ENCODE measurements around the gene METTL26. TPM values are rescaled to one million over a fixed set of nuclear protein-coding genes. Genes with fewer than 3 reads are reported as not detected.
A peak's percentile ranks its signal among the peaks of the same experiment; 100 is the strongest.

The METTL26 gene
- total RNA-seq, 3 donors from 2014 or later = 40.3 to 52.4 (median 50.0) TPM

- TF ChIP-seq, protein P1, sequence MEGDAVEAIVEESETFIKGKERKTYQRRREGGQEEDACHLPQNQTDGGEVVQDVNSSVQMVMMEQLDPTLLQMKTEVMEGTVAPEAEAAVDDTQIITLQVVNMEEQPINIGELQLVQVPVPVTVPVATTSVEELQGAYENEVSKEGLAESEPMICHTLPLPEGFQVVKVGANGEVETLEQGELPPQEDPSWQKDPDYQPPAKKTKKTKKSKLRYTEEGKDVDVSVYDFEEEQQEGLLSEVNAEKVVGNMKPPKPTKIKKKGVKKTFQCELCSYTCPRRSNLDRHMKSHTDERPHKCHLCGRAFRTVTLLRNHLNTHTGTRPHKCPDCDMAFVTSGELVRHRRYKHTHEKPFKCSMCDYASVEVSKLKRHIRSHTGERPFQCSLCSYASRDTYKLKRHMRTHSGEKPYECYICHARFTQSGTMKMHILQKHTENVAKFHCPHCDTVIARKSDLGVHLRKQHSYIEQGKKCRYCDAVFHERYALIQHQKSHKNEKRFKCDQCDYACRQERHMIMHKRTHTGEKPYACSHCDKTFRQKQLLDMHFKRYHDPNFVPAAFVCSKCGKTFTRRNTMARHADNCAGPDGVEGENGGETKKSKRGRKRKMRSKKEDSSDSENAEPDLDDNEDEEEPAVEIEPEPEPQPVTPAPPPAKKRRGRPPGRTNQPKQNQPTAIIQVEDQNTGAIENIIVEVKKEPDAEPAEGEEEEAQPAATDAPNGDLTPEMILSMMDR (IDR thresholded peaks at IDR 0.05) = no peak
- intact Hi-C loops (cut with DNase I, micrococcal nuclease) = no loop called here
- Histone ChIP-seq H3K9me3 (no peaks in the 10 kb centered on the region), H3K36me3 (ENCODE audit: low read depth) (peaks cover 11% of the 10 kb centered on the region), H3K4me1 (ENCODE audit: low read depth) (peaks cover 39% of the 10 kb centered on the region), H3K4me3 (no peak overlapping the region)
- DNase-seq (peak in 2 of 3 donors; percentile 48 to 61), ATAC-seq (no peak)
Observed at GRCh38 chr16:675884-676564, 39.9 kb upstream of the METTL26 start.

DNA sequence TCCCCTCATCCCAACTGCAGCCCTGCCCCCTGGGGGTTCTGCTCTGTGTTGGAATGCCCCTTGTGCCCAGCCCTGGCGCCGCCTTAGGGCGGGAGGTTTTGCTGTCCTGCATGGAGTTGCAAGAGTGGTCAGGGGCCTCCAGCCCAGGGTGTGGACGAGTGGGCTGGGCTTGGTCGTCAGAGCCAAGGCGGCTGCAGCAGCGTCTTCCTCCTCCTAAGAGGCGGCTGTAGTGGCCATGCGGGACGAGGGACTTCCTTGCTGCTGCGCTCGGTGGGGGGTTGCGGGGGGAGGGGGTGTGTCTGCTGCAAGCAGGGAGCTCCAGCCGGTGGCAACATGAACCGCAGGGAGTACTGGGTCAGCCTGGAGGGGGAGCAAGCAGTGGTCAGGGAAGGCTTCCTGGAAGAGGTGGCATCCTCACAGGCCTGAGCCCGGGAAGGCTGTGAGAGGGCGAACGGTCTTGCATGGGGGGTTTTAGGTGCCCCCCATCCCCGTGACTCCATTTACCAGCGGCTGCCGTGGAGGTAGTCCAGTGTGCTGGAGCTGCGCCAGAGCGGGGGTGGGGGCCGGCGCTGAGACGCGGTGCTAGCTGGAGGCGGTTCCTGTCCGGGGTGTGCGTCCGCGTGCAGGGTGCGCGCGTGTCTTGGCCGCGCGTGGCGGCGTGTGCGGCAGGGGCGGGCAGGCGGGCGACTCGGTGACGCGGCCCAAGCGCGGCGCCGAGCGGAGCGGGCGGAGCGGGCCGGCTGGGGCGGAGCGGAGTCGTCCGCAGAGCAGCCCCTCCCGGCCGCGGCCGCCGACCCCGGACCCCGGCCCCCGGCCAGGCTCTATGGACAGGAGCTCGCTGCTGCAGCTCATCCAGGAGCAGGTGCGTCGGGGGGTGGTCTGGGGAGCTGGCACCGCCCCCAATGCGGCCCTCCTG lies 39.1 kb upstream of the METTL26 start, which contains the start of gene RHBDL1:
TSS of gene RHBDL1 (plus strand) at position 704 of the 916 bp plus-strand sequence. CDS start at position 824, 120 bp downstream.
- Histone ChIP-seq H3K4me1 (ENCODE audit: low read depth) (peaks cover 36% of the 10 kb centered on the region), H3K36me3 (ENCODE audit: low read depth) (peaks cover 13% of the 10 kb centered on the region), H3K9me3 (no peaks in the 10 kb centered on the region), H3K4me3 (no peak within 1 kb of the TSS)
- ATAC-seq (no peak), DNase-seq (peak in 2 of 3 donors; percentile 64 to 75)
- TF ChIP-seq, protein P1 (IDR thresholded peaks at IDR 0.05) = no peak
- intact Hi-C loops (cut with DNase I, micrococcal nuclease) = no loop called here

GRCh38 chr16:674214-674881 lies 38.2 kb upstream of the METTL26 start:
- Histone ChIP-seq H3K36me3 (ENCODE audit: low read depth) (peaks cover 13% of the 10 kb centered on the region), H3K4me3 (no peak overlapping the region), H3K9me3 (no peaks in the 10 kb centered on the region), H3K4me1 (ENCODE audit: low read depth) (peaks cover 34% of the 10 kb centered on the region)
- DNase-seq (peak in 2 of 3 donors; percentile 40 to 49), ATAC-seq (no peak)
- TF ChIP-seq, protein P1 (IDR thresholded peaks at IDR 0.05) = no peak
- intact Hi-C loops (cut with DNase I, micrococcal nuclease) = no loop called here

DNA sequence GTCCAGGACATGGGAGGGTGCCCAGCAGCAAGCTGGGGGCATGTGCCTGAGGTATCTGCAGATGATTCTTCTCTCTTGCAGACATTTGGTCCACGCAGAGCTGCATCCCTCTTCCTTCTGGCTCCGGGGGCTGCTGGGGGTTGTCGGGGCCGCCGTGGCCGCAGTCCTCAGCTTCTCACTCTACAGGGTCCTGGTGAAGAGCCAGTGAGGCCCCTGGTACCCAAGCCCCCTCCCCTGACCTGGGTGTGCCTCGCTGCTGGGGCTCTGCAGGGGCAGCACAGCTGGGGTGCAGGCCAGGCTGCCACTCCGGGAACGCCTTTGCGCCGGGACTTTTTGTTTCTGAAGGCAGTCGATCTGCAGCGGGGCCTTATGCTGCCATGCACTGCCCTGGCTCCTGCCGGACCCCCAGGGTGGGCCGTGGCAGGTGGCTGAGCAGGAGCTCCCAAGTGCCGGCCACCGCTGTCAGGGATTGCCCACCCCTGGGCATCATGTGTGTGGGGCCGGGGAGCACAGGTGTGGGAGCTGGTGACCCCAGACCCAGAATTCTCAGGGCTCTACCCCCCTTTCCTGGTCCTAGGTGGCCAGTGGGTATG lies 37.4 kb upstream of the METTL26 start:
- intact Hi-C loops (cut with DNase I, micrococcal nuclease) = no loop called here
- no peaks in the 10 kb centered on the region for H3K9me3 ChIP-seq
- H3K36me3 ChIP-seq (ENCODE audit: low read depth) = peaks cover 13% of the 10 kb centered on the region
- no peak for ATAC-seq
- peaks cover 37% of the 10 kb centered on the region for H3K4me1 ChIP-seq (ENCODE audit: low read depth)
- no peak for DNase-seq
- TF ChIP-seq, protein P1 (IDR thresholded peaks at IDR 0.05) = no peak
- no peak overlapping the region for H3K4me3 ChIP-seq

DNA sequence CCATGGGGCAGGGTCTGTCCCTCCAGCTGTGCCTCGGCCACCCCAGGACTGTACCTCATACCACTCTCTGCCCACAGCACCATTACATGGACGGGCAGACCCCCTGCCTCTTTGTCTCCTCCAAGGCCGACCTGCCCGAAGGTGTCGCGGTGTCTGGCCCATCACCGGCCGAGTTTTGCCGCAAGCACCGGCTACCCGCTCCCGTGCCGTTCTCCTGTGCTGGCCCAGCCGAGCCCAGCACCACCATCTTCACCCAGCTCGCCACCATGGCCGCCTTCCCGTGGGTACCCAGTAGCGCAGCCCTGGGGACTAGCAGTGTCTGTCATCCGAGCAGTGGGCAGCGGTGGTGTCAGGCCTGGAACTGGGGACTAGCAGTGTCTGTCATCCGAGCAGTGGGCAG lies 36.7 kb upstream of the METTL26 start:
- no peak overlapping the region for H3K4me3 ChIP-seq
- H3K36me3 ChIP-seq (ENCODE audit: low read depth) = peaks cover 13% of the 10 kb centered on the region
- no peaks in the 10 kb centered on the region for H3K9me3 ChIP-seq
- peaks cover 37% of the 10 kb centered on the region for H3K4me1 ChIP-seq (ENCODE audit: low read depth)
- TF ChIP-seq, protein P1 (IDR thresholded peaks at IDR 0.05) = no peak
- ATAC-seq (no peak), DNase-seq (no peak)
- intact Hi-C loops (cut with DNase I, micrococcal nuclease) = no loop called here

All from mucosa of descending colon (tissue), 3 donors.